HepG2 (cell line): Measurements from ENCODE around the gene BLCAP.

Source experiments
- CTCF ChIP-seq: sonication (generic); formaldehyde crosslinking; IDR thresholded peaks from 2 replicates; pipeline ENCODE4 v1.5.0; 2020; ENCODE audit warnings: mild to moderate bottlenecking, missing genetic modification reagents, moderate library complexity
- FOXK1 ChIP-seq: sonication (generic); formaldehyde crosslinking; IDR thresholded peaks from 2 replicates; pipeline ENCODE4 v1.4.0; 2020; ENCODE audit warnings: low read depth, missing genetic modification reagents, borderline replicate concordance
- GABPA ChIP-seq, 2 experiments: IDR thresholded peaks; 2 replicates each; pipeline ENCODE4 v1.6.1; 2011 to 2016; ENCODE audit warnings: low read depth in 2 of 2, low read length in 1 of 2, missing biosample characterization in 1 of 2, missing genetic modification characterization in 1 of 2
- JUN ChIP-seq: sonication (generic); formaldehyde crosslinking; IDR thresholded peaks from 2 replicates; pipeline ENCODE4 v1.4.0; 2020; ENCODE audit warnings: mild to moderate bottlenecking, missing genetic modification reagents
- MYC ChIP-seq: sonication (generic); formaldehyde crosslinking; IDR thresholded peaks from 2 replicates; pipeline ENCODE4 v1.9.0; 2021; ENCODE audit warnings: missing genetic modification reagents, borderline replicate concordance
- NFYB ChIP-seq: sonication (generic); formaldehyde crosslinking; IDR thresholded peaks from 2 replicates; pipeline ENCODE4 v1.4.0; 2020; ENCODE audit warnings: missing genetic modification reagents
- NPAS2 ChIP-seq: sonication (generic); formaldehyde crosslinking; IDR thresholded peaks from 2 replicates; pipeline ENCODE4 v1.8.0; 2022; ENCODE audit warnings: mild to moderate bottlenecking, missing genetic modification reagents, borderline replicate concordance
- PHF8 ChIP-seq: sonication (generic); formaldehyde crosslinking; IDR thresholded peaks from 2 replicates; pipeline ENCODE4 v1.5.0; 2020; ENCODE audit warnings: missing genetic modification reagents
- POLR2A ChIP-seq, 2 experiments: IDR thresholded peaks; 2 replicates each; pipeline ENCODE4 v1.6.1; 2011; ENCODE audit warnings: low read depth in 2 of 2, low read length in 2 of 2, mild to moderate bottlenecking in 1 of 2, moderate library complexity in 1 of 2; ENCODE audit not compliant: insufficient read depth in 1 of 2
- TAF1 ChIP-seq: sonication (generic); formaldehyde crosslinking; IDR thresholded peaks from 2 replicates; pipeline ENCODE4 v1.4.0; 2020; ENCODE audit warnings: missing genetic modification reagents
- ZNF318 ChIP-seq: sonication (generic); formaldehyde crosslinking; IDR thresholded peaks from 2 replicates; pipeline ENCODE4 v1.4.0; 2020; ENCODE audit warnings: mild to moderate bottlenecking, missing genetic modification reagents

GRCh38 chr20:37494796-37495195, 32.9 kb downstream of the BLCAP start:
- TF ChIP-seq TAF1 (CRISPR knock-in tag) (no peak), GABPA (IDR thresholded peaks at IDR 0.05; ENCODE audit: low read depth, low read length) (no peak), GABPA (CRISPR knock-in tag; IDR thresholded peaks at IDR 0.05; ENCODE audit: low read depth) (no peak), NFYB (no peak), FOXK1 (CRISPR knock-in tag) (no peak), NPAS2 (no peak), MYC (no peak), JUN (CRISPR knock-in tag) (no peak), ZNF318 (CRISPR knock-in tag) (no peak), CTCF (no peak), PHF8 (CRISPR knock-in tag) (no peak), POLR2A (IDR thresholded peaks at IDR 0.05; ENCODE audit: insufficient read depth in 1 of 2, low read depth in 2 of 2, low read length in 2 of 2) (no peak)
